Thyroid gland (tissue), 4 donors: ENCODE measurements around the gene CCDC175. TPM values are rescaled to one million over a fixed set of nuclear protein-coding genes. Genes with fewer than 3 reads are reported as not detected.

ENCODE experiments used
- DNase-seq, 2 donors: peaks; one replicate each; pipeline ENCODE4 v3.0.0-alpha.2; 2019
- H3K27ac ChIP-seq, 3 donors: fragments of 200-600 bp; sonication (generic); 1 replicate in 2 of 3; 2 replicates in 1 of 3; pipeline ENCODE4 v1.5.1; 2016 to 2019; ENCODE audit warnings: mild to moderate bottlenecking in 1 of 3, moderate library complexity in 1 of 3
- H3K27me3 ChIP-seq: fragments of 200-600 bp; sonication (generic); one replicate; pipeline ENCODE4 v1.5.1; 2019
- H3K36me3 ChIP-seq, 2 donors: fragments of 200-600 bp; sonication (generic); one replicate each; pipeline ENCODE4 v1.5.1; 2016 to 2019
- H3K4me1 ChIP-seq, 2 donors: fragments of 200-600 bp; sonication (generic); one replicate each; pipeline ENCODE4 v1.5.1; 2017 to 2019
- H3K4me3 ChIP-seq, 3 donors: fragments of 200-600 bp; sonication (generic); replicated peaks in 1 of 3; 1 replicate in 2 of 3; 2 replicates in 1 of 3; pipeline ENCODE4 v1.5.1; 2016; ENCODE audit warnings: mild to moderate bottlenecking in 1 of 3
- H3K9me3 ChIP-seq: fragments of 200-600 bp; sonication (generic); one replicate; pipeline ENCODE4 v1.5.1; 2017
- CTCF ChIP-seq, 6 experiments: fragments of 200-600 bp in 3 of 6; fragments of 450-650 bp in 3 of 6; sonication (generic) in 3 of 6; IDR thresholded peaks; one replicate each; pipeline ENCODE4 v1.5.1; 2016 to 2019; ENCODE audit warnings: antibody characterized with exemption in 6 of 6, mild to moderate bottlenecking in 2 of 6, inconsistent platforms in 1 of 6, moderate library complexity in 1 of 6
- POLR2A ChIP-seq, 2 donors: fragments of 450-650 bp; IDR thresholded peaks; one replicate each; pipeline ENCODE4 v1.6.1; 2017; ENCODE audit warnings: antibody characterized with exemption in 2 of 2, mild to moderate bottlenecking in 2 of 2, moderate library complexity in 1 of 2
- WGBS, 2 donors: methylation state at CpG; one replicate each; pipeline ENCODE4 v1.1.5; 2017; 5-methylcytosine and 5-hydroxymethylcytosine counted together
- intact Hi-C: fragments of 100-400 bp; cut with DNase I; formaldehyde crosslinking; loops from one replicate; pipeline ENCODE4 v1.15.1; 2023
- total RNA-seq, 4 donors: library from RNA; depleted of rRNA; stranded (reverse); fragments of >200 nt; gene quantifications; one replicate each; pipeline ENCODE4 v1.2.3, GENCODE V29; 2016

The CCDC175 gene
- total RNA-seq, 4 donors from 2014 or later = 0.24 TPM; not detected in 3

GRCh38 chr14:59465316-59466135, 111.1 kb downstream of the CCDC175 start, which contains the start of gene GPR135:
Gene GPR135, minus strand, starts transcription at chr14:59465380. Its CDS starts 154 bp downstream, at chr14:59465226.
- Histone ChIP-seq H3K9me3 (no peaks in the 10 kb centered on the region), H3K27me3 (no peaks in the 10 kb centered on the region), H3K4me3 (peak within 1 kb of the TSS; percentile 32 to 56 (median 52)), H3K36me3 (no peaks in the 10 kb centered on the region), H3K4me1 (peaks cover 7 to 8% of the 10 kb centered on the region in 2 donors), H3K27ac (peak within 1 kb of the TSS in 2 of 3 donors; percentile 51 to 64)
- DNase-seq = no peak
- no peak for TF ChIP-seq POLR2A (IDR thresholded peaks at IDR 0.05)
- no peak for TF ChIP-seq CTCF (IDR thresholded peaks at IDR 0.05)
- 28 to 56% methylated on average over 13 to 28 of the region's 40 CpGs for WGBS, 2 donors
- intact Hi-C loops = no loop called here

- 0 to 3% methylated on average over 13 to 28 of the region's 105 CpGs for WGBS, 2 donors
- H3K9me3 ChIP-seq = no peaks in the 10 kb centered on the region
Measured at GRCh38 chr14:59464486-59465315, 111.9 kb downstream of the CCDC175 start.

GRCh38 chr14:59463787-59464485, 112.7 kb downstream of the CCDC175 start:
- WGBS, 2 donors = 48 to 60% methylated on average over 22 to 42 of the region's 60 CpGs
- TF ChIP-seq POLR2A (IDR thresholded peaks at IDR 0.05) (no peak), CTCF (IDR thresholded peaks at IDR 0.05) (no peak)
- intact Hi-C loops = no loop called here
- H3K4me3 ChIP-seq = peak overlapping the region; percentile 4 to 56 (median 52)
- H3K4me1 ChIP-seq = peaks cover 7 to 8% of the 10 kb centered on the region in 2 donors
- H3K36me3 ChIP-seq = no peaks in the 10 kb centered on the region
- H3K27me3 ChIP-seq = no peaks in the 10 kb centered on the region
- peak overlapping the region in 1 of 3 donors; percentile 64 for H3K27ac ChIP-seq
- no peak for DNase-seq
- H3K9me3 ChIP-seq = no peaks in the 10 kb centered on the region

More at GRCh38 chr14:59464486-59465315, 111.9 kb downstream of the CCDC175 start:
- Histone ChIP-seq H3K27me3 (no peaks in the 10 kb centered on the region), H3K4me1 (peaks cover 7 to 8% of the 10 kb centered on the region in 2 donors), H3K4me3 (peak overlapping the region; percentile 32 to 56 (median 52)), H3K27ac (peak overlapping the region in 2 of 3 donors; percentile 51 to 64), H3K36me3 (no peaks in the 10 kb centered on the region)
- DNase-seq = peak; percentile 79 to 80
- TF ChIP-seq CTCF (IDR thresholded peaks at IDR 0.05) = no peak
- TF ChIP-seq POLR2A (IDR thresholded peaks at IDR 0.05) = peak in 1 of 2 donors; percentile 46
- intact Hi-C loops = no loop called here

GRCh38 chr14:59461891-59462290, 114.7 kb downstream of the CCDC175 start:
- Histone ChIP-seq H3K9me3 (no peaks in the 10 kb centered on the region), H3K4me3 (no peak overlapping the region), H3K27me3 (no peaks in the 10 kb centered on the region), H3K36me3 (no peaks in the 10 kb centered on the region), H3K4me1 (peaks cover 7 to 8% of the 10 kb centered on the region in 2 donors), H3K27ac (no peak overlapping the region)
- no peak for TF ChIP-seq CTCF (IDR thresholded peaks at IDR 0.05)
- TF ChIP-seq POLR2A (IDR thresholded peaks at IDR 0.05) = no peak
- intact Hi-C loops = no loop called here
- DNase-seq = no peak
- WGBS, 2 donors = 95 to 97% methylated on average over 1 of the region's 1 CpG
